ENCODE results near the gene AKR1E2.
A peak's percentile ranks its signal among the peaks of the same experiment; 100 is the strongest.

Gene AKR1E2

DNA sequence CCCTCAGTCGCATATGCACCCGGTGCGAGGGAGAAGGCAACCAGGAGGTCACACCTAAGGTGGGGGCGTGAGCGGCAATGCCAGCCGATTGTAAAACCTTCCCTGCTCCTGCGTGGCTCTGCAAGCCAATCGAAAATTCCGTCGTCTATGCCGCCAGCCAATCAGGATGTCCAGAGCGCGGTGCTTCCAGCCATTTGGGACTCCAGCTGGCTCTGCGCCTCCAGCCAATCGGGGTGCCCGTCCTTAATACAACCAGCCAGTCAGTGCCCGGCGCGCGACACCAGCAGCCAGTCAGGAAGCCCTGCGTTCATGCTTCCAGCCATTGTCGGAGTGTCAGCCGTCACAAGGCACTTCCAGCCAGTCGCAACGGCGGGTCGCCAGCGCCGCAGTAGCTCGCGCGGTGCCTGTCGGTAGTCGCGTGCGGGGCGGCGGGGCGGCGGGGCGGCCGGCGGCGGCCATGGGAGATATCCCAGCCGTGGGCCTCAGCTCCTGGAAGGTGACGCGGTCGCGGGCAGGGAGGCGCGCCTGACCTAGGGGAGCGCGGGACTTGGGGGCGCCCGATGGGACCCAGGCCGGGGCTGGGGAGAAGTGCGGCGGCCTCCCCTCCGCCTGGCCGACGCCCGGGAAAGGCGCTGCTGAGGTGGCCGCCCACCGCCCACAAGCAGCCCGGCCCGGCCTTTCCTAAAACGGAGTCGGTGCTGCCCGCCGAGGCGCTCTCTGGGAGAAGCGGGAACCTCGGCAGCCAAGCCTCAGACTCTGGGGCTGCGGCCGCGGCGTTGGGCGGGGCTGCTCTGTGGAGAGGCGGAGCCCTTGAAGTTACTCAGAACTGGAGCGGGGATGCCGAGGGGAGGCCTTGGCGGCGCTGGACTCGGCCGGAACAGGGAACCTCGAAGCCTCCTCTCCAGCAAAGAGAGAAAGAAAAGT is at the start of gene AKR1E2:
Gene AKR1E2, plus strand, starts transcription at position 340 of the 924 bp plus-strand sequence. Its CDS starts 118 bp downstream, at position 458.
- TF ChIP-seq, protein P1, sequence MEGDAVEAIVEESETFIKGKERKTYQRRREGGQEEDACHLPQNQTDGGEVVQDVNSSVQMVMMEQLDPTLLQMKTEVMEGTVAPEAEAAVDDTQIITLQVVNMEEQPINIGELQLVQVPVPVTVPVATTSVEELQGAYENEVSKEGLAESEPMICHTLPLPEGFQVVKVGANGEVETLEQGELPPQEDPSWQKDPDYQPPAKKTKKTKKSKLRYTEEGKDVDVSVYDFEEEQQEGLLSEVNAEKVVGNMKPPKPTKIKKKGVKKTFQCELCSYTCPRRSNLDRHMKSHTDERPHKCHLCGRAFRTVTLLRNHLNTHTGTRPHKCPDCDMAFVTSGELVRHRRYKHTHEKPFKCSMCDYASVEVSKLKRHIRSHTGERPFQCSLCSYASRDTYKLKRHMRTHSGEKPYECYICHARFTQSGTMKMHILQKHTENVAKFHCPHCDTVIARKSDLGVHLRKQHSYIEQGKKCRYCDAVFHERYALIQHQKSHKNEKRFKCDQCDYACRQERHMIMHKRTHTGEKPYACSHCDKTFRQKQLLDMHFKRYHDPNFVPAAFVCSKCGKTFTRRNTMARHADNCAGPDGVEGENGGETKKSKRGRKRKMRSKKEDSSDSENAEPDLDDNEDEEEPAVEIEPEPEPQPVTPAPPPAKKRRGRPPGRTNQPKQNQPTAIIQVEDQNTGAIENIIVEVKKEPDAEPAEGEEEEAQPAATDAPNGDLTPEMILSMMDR (conservative IDR thresholded peaks at IDR 0.05), result no peak
- H3K27ac ChIP-seq, result peak within 1 kb of the TSS; percentile 84

DNA sequence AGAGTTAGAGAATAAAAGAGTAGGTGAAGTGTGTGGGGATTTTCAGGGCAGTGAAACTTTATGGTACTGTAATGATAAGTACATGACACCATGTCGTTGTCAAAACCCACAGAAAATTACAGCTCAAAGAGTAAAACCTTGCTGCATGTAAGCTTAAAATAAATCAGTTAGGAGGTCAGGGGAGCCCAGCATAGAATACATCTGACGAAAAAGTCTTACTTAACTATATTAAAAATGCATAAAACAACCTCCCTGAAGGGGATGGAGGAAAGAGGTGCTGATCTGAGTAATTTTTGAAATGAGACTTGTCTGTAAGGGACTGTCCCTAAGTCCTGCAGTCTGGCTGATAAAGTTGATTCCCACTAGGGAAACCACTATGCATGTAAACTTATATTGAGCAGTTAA is 49.8 kb upstream of the AKR1E2 start:
- TF ChIP-seq, protein P1 (conservative IDR thresholded peaks at IDR 0.05), result no peak
- no peak overlapping the region for H3K27ac ChIP-seq

DNA sequence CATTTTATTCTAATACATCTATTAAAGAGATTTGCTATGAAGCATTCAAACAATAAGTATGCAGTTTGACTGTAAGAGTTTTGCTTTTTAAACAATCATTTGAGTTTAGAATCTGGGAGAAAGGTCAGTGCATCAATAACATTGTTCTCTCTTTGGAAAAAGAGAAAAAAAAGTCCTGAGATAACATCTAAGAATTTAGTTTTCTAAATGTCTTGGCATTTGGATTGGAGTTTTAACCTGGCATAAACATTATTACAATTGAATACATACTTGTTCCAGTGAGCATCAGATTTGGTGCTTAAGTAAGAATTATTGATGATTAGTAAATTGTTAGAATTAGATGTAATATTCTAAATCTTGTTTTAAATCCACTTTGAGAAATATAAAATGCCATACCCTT is 47.2 kb upstream of the AKR1E2 start:
- TF ChIP-seq, protein P1 (conservative IDR thresholded peaks at IDR 0.05), result no peak
- H3K27ac ChIP-seq, result no peak overlapping the region

DNA sequence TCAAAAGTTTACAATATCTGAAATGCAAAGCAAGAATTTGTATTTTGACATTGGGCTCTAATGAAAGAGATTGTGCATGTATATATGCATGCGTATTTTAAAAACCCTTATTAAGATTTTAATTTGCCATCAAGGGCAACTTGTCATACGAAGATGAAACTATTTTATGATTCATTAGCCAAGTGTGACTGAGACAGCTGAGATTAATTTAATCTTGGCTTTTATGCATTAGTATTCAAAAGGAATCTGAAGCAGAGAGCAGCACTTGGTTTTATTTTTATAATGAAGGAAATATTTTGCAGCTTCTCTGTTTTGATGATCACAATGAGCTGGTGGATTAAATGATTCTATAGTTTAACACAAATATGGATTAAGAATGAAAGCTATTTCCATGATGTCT is 45.9 kb upstream of the AKR1E2 start:
- no peak overlapping the region for H3K27ac ChIP-seq
- TF ChIP-seq, protein P1 (conservative IDR thresholded peaks at IDR 0.05), result no peak

DNA sequence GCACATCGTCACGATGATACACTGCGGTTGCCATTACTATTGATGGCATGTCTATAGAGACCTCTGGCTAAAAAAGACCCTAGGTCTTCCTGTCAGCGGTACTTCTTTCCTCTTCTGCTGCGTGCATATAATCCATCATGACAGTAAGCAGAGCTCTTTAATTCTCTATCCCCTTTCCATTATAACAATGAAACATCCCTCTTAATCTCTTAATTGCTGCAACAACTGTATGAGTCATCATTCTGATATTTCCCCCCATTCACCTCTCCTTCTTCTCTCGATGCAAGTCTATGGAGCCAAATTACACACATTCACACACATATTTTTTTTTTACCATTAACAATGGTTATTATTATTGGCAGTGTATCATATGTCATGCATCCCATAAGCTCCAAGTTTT is 45.2 kb upstream of the AKR1E2 start:
- H3K27ac ChIP-seq, result no peak overlapping the region
- TF ChIP-seq, protein P1 (conservative IDR thresholded peaks at IDR 0.05), result no peak

DNA sequence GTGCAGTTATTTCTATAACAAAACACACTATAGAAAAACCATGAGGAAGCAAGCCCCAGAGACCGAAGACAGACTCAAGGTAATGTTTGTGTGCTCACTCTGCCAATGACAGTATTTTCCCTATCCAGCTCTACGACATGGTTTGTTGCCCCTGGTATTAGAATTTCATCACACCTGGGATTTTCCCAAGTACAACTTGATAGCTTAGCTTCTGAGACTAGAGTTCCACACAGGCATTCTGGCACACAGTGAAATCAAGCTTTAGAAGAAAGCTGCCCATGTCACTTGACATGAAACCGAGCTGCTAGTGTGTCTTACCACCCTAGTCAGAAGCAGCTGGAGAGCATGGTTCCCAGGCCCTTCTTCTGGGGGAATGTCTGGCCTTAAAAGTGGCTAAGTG is 44.1 kb upstream of the AKR1E2 start:
- H3K27ac ChIP-seq, result no peak overlapping the region
- TF ChIP-seq, protein P1 (conservative IDR thresholded peaks at IDR 0.05), result no peak

DNA sequence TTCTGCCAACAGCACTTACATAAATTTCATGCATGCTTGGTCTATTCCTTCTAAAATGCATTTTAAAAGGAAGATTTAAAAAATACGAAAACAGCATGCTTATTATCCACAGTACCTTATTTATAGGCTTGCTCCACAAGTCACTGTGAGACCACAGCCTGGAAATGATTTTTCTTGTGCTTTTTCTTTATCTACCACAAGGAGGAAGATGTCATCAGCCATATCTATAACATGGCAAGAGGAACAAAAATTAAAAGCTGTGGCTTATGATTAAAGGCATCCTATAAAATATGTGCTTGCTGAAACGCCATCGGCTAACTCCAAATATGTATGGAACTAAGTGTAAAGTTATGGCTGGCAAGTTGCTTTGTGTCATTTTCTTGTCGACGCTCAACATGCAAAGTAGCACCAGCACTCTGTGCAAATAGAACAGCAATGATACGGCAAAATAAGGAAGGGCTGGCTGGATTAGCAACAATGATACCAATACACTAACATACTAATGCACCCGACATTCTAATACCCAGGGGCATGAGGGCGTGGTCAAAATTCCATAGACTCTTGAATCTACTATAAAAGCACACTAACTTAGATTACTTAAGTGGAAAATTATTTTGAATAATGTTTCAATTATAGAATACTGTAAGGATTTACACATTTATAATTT is 41.2 kb upstream of the AKR1E2 start:
- no peak overlapping the region for H3K27ac ChIP-seq
- TF ChIP-seq, protein P1 (conservative IDR thresholded peaks at IDR 0.05), result no peak

Measured in VCaP (cell line).